Type B pancreatic cell (in vitro differentiated cells): ENCODE data around the gene RSBN1. TPM values are rescaled to one million over a fixed set of nuclear protein-coding genes. Genes with fewer than 3 reads are reported as not detected.
"Not testable (repeated sequence)": the region's sequence is repeated elsewhere in the genome, so short reads cannot be mapped to it uniquely, and the experiment has no call there.

ENCODE experiments used
- DNase-seq: peaks from one replicate; pipeline ENCODE4 v3.0.0; 2021; ENCODE audit warnings: mixed read lengths; ENCODE audit not compliant: unreplicated experiment; ENCODE audit errors: extremely low spot score
- H3K27ac Mint-ChIP-seq: 2 replicates; pipeline ENCODE4 v1.8.0; 2021; ENCODE audit warnings: mild to moderate bottlenecking, mixed read lengths
- H3K27me3 Mint-ChIP-seq: 2 replicates; pipeline ENCODE4 v1.8.0; 2021; ENCODE audit warnings: mixed read lengths
- H3K36me3 Mint-ChIP-seq: 2 replicates; pipeline ENCODE4 v1.8.0; 2021; ENCODE audit warnings: mixed read lengths
- H3K4me1 Mint-ChIP-seq: one replicate; pipeline ENCODE4 v1.8.0; 2021; ENCODE audit warnings: mixed read lengths; ENCODE audit not compliant: unreplicated experiment
- H3K4me3 Mint-ChIP-seq: 2 replicates; pipeline ENCODE4 v1.8.0; 2021; ENCODE audit warnings: mild to moderate bottlenecking, mixed read lengths
- H3K9me3 Mint-ChIP-seq: 2 replicates; pipeline ENCODE4 v1.8.0; 2021; ENCODE audit warnings: mixed read lengths
- total RNA-seq: library from RNA; stranded (reverse); gene quantifications from 2 replicates; pipeline ENCODE4 v1.2.1, GENCODE V29; 2021; ENCODE audit warnings: low replicate concordance
- TF ChIP-seq, protein P1 (sequence below): fragments of 200-600 bp; sonication (generic); conservative IDR thresholded peaks from 2 replicates; pipeline ENCODE4 v1.5.0; 2021; ENCODE audit warnings: antibody characterized with exemption, mild to moderate bottlenecking

Gene RSBN1
- total RNA-seq, 1 donor from 2014 or later, result 21.2 TPM

DNA sequence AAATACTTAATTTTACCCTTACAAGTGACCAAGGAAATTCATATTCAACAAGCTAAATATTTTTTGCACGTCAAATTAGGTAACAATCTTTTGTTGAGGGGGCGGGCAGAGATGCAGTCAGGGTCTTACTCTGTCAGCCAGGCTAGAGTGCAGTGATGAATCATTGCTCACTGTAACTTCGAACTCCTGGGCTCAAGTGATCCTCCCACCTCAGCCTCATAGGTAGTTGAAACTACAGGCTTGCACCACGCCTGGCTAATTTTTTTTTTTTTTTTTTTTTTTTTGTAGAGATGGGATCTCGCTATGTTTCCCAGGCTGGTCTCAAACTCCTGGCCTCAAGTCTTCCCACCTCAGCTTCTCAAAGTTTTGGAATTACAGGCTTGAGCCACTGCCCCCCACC is 79.5 kb downstream of the RSBN1 start:
- no peak for DNase-seq
- TF ChIP-seq, protein P1, sequence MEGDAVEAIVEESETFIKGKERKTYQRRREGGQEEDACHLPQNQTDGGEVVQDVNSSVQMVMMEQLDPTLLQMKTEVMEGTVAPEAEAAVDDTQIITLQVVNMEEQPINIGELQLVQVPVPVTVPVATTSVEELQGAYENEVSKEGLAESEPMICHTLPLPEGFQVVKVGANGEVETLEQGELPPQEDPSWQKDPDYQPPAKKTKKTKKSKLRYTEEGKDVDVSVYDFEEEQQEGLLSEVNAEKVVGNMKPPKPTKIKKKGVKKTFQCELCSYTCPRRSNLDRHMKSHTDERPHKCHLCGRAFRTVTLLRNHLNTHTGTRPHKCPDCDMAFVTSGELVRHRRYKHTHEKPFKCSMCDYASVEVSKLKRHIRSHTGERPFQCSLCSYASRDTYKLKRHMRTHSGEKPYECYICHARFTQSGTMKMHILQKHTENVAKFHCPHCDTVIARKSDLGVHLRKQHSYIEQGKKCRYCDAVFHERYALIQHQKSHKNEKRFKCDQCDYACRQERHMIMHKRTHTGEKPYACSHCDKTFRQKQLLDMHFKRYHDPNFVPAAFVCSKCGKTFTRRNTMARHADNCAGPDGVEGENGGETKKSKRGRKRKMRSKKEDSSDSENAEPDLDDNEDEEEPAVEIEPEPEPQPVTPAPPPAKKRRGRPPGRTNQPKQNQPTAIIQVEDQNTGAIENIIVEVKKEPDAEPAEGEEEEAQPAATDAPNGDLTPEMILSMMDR, result no peak
- Mint-ChIP-seq H3K9me3 (no peaks in the 10 kb centered on the region), H3K27ac (no peak overlapping the region), H3K27me3 (no peaks in the 10 kb centered on the region), H3K4me3 (no peak overlapping the region), H3K36me3 (peaks cover 21% of the 10 kb centered on the region), H3K4me1 (no peaks in the 10 kb centered on the region)

DNA sequence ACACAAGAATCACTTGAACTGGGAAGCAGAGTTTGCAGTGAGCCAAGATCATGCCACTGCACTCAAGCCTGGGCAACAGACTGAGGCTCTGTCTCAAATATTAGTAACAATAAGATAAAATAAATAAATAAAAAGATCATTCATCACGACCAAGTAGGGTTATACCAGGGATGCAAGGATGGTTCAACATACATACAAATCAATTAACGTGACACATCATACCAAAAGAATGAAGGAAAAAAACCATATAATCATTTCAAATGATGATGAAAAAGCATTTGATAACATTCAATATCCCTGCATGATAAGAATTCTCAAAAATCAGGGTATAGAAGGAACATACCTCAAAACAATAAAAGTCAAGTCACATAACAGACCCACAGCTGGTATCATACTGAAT is 91.3 kb downstream of the RSBN1 start:
- Mint-ChIP-seq H3K27me3 (no peaks in the 10 kb centered on the region), H3K4me1 (no peaks in the 10 kb centered on the region), H3K27ac (no peak overlapping the region), H3K36me3 (peaks cover 55% of the 10 kb centered on the region), H3K9me3 (peaks cover 7% of the 10 kb centered on the region), H3K4me3 (no peak overlapping the region)
- TF ChIP-seq, protein P1, result no peak
- no peak for DNase-seq

DNA sequence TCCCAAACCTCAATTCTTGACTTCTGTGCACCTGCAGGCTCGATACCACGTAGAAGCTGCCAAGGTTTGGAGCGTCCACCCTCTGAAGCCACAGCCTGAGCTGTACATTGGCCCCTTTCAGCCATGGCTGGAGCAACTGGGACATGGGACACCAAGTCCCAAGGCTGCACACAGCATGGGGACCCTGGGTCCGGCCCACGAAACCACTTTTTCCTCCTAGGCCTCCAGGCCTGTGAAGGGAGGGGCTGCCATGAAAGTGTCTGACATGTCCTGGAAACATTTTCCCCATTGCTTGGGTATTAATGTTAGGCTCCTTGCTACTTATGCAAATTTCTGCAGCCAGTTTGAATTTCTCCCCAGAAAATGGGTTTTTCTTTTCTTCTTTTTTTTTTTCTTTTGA is 93.7 kb downstream of the RSBN1 start:
- H3K27ac Mint-ChIP-seq, H3K27me3 Mint-ChIP-seq, H3K9me3 Mint-ChIP-seq, DNase-seq, H3K4me3 Mint-ChIP-seq, H3K4me1 Mint-ChIP-seq: not testable (repeated sequence)
- peaks cover 53% of the 10 kb centered on the region for H3K36me3 Mint-ChIP-seq

DNA sequence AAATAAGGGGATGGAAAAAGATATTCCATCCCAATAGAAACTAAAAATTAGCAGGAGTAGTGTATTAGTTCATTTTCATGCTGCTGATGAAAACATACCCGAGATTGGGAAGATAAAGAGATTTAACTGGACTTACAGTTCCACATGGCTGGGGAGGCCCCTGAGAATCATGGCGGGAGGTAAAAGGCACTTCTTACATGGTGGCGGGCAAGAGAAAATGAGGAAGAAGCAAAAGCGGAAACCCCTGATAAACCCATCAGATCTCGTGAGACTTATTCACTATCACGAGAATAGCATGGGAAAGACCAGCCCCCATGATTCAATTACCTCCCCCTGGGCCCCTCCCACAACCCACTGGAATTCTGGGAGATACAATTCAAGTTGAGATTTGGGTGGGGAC is 94.8 kb downstream of the RSBN1 start:
- H3K9me3 Mint-ChIP-seq, H3K4me3 Mint-ChIP-seq, H3K27me3 Mint-ChIP-seq, DNase-seq, H3K4me1 Mint-ChIP-seq, H3K27ac Mint-ChIP-seq: not testable (repeated sequence)
- H3K36me3 Mint-ChIP-seq, result peaks cover 52% of the 10 kb centered on the region

DNA sequence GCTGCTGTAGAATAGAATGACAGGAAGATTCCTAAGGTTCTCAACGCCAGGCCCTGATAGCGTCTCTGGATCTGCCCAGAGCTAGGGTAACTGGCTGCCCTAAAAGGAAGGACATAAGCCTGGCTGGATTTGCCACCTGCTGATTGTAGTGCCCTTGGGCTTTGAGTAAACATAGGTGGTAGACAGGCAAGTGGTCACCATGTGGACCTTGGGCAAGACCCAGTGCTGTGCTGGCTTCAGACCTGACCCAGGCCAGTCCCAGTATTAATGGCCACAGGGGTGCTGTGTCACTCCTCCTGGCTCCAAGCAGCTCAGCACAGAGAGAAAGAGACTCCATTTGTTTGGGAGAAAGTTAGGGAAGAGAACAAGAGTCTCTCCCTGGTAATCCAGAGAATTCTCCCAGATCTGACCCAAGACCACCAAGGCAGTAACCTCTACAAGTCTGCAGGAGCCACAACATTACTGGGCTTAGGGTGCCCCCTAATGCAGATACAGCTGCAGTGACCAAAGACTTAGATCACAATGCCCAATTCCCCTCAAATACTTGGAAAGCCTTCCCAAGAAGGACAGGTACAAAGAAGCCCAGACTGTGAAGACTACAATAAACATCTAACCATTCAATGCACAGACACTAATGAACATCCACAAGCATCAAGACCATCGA is 97.5 kb downstream of the RSBN1 start:
- Mint-ChIP-seq H3K9me3 (peaks cover 6% of the 10 kb centered on the region), H3K27ac (no peak overlapping the region), H3K4me3 (no peak overlapping the region), H3K27me3 (no peaks in the 10 kb centered on the region), H3K36me3 (peaks cover 36% of the 10 kb centered on the region), H3K4me1 (no peaks in the 10 kb centered on the region)
- no peak for DNase-seq
- TF ChIP-seq, protein P1, result no peak

Other genes starting within 250 kb of the RSBN1 start
- gene PHTF1, start 53.0 kb downstream of the RSBN1 start, total RNA-seq, result 17.7 and 27.1 TPM in 2 replicates
- not detected in 2 replicates for gene PTPN22, start 59.2 kb upstream of the RSBN1 start, total RNA-seq
- gene BCL2L15, start 75.1 kb upstream of the RSBN1 start, total RNA-seq, result 1.2 TPM in 2 replicates
- 13.5 and 22.4 TPM in 2 replicates for gene AP4B1, start 92.3 kb upstream of the RSBN1 start, total RNA-seq
- gene DCLRE1B, start 92.8 kb upstream of the RSBN1 start, total RNA-seq, result 5.7 and 16.0 TPM in 2 replicates
- gene HIPK1, start 116.8 kb upstream of the RSBN1 start, total RNA-seq, result 49.9 and 62.0 TPM in 2 replicates
- 7.5 and 30.5 TPM in 2 replicates for gene OLFML3, start 167.0 kb upstream of the RSBN1 start, total RNA-seq